Activated T-cell treated with anti-CD3 and anti-CD28 coated beads for 1 hour (primary cell): Measurements from ENCODE around the gene ANKRD26.

Experiments used
- DNase-seq: peaks from one replicate; pipeline ENCODE4 v3.0.0-alpha.2; 2020; ENCODE audit warnings: low read depth

Gene ANKRD26

GRCh38 chr10:27020243-27020642 is 80.1 kb downstream of the ANKRD26 start:
- DNase-seq, result no peak

- DNase-seq, result no peak
Measured at GRCh38 chr10:27019827-27020226, 80.5 kb downstream of the ANKRD26 start.

- DNase-seq, result no peak
Measured at GRCh38 chr10:26997610-26998009, 102.7 kb downstream of the ANKRD26 start.

- DNase-seq, result no peak
Measured at GRCh38 chr10:26994743-26995142, 105.6 kb downstream of the ANKRD26 start.

- DNase-seq, result no peak
Measured at GRCh38 chr10:26987851-26988250, 112.4 kb downstream of the ANKRD26 start.

GRCh38 chr10:26983156-26983555 is 117.1 kb downstream of the ANKRD26 start:
- DNase-seq, result no peak

GRCh38 chr10:26982058-26982457 is 118.2 kb downstream of the ANKRD26 start:
- DNase-seq, result no peak

GRCh38 chr10:26981232-26981824 is 119.0 kb downstream of the ANKRD26 start:
- no peak for DNase-seq

- DNase-seq, result no peak
Measured at GRCh38 chr10:26978519-26978918, 121.8 kb downstream of the ANKRD26 start.

- DNase-seq, result no peak
Measured at GRCh38 chr10:26977635-26978034, 122.7 kb downstream of the ANKRD26 start.

GRCh38 chr10:26970667-26971066 is 129.6 kb downstream of the ANKRD26 start:
- no peak for DNase-seq

- no peak for DNase-seq
Measured at GRCh38 chr10:26969145-26969926, 131.0 kb downstream of the ANKRD26 start.

GRCh38 chr10:26962835-26963234 is 137.5 kb downstream of the ANKRD26 start:
- no peak for DNase-seq

- no peak for DNase-seq
Measured at GRCh38 chr10:26960308-26960707, 140.0 kb downstream of the ANKRD26 start.

GRCh38 chr10:26959841-26960240 is 140.5 kb downstream of the ANKRD26 start:
- no peak for DNase-seq
